Measurements from ENCODE around the gene WWOX. TPM values are rescaled to one million over a fixed set of nuclear protein-coding genes. Genes with fewer than 3 reads are reported as not detected.

WWOX gene
- total RNA-seq, 3 donors from 2014 or later (not counting 1 experiment from before 2014, with no cell fraction given), result 21.0 to 29.8 (median 27.0) TPM

DNA sequence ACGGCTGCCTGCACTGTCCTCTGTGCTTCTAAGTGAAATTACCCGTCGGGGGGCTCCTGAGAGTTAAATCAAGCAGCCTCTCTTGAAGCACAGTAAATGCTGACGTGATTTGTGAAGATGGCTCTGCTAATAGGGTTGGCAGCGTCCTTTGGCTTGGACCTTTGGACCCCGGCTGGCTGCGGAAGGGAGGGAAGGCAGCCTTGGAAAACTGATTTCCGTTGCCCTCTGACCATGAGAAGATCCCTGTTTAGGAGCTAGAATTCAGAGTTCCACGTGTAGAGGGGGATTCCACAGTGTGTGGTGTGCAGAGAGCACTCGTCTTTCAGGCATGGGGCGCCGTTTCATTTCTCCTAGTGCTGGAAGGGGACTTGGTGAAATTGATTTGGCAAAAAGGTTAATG is 640.8 kb downstream of the WWOX start:
- H3K4me3 ChIP-seq (ENCODE audit: low read length), result no peak overlapping the region
- no peak for DNase-seq
- H3K27ac ChIP-seq (ENCODE audit: low read length), result no peak overlapping the region
- no peak overlapping the region for H3K4me3 Mint-ChIP-seq
- TF ChIP-seq, protein P1, sequence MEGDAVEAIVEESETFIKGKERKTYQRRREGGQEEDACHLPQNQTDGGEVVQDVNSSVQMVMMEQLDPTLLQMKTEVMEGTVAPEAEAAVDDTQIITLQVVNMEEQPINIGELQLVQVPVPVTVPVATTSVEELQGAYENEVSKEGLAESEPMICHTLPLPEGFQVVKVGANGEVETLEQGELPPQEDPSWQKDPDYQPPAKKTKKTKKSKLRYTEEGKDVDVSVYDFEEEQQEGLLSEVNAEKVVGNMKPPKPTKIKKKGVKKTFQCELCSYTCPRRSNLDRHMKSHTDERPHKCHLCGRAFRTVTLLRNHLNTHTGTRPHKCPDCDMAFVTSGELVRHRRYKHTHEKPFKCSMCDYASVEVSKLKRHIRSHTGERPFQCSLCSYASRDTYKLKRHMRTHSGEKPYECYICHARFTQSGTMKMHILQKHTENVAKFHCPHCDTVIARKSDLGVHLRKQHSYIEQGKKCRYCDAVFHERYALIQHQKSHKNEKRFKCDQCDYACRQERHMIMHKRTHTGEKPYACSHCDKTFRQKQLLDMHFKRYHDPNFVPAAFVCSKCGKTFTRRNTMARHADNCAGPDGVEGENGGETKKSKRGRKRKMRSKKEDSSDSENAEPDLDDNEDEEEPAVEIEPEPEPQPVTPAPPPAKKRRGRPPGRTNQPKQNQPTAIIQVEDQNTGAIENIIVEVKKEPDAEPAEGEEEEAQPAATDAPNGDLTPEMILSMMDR (IDR thresholded peaks at IDR 0.05), result no peak
- ATAC-seq, result no peak
- no peak overlapping the region for H3K27ac Mint-ChIP-seq
- H3K9me3 Mint-ChIP-seq, result no peaks in the 10 kb centered on the region
- H3K9me3 ChIP-seq (ENCODE audit: control insufficient read depth, insufficient read depth, low read length), result no peaks in the 10 kb centered on the region
- WGBS (ENCODE audit: insufficient coverage), result 96% methylated on average over 12 of the region's 12 CpGs
- H3K27me3 Mint-ChIP-seq (ENCODE audit: low read depth in 2 of 2), result peaks cover 6 to 17% of the 10 kb centered on the region in 2 donors
- no peaks in the 10 kb centered on the region for H3K36me3 Mint-ChIP-seq
- H3K36me3 ChIP-seq (ENCODE audit: control insufficient read depth, insufficient read depth, low read length), result no peaks in the 10 kb centered on the region
- H3K4me1 ChIP-seq (ENCODE audit: control insufficient read depth, insufficient read depth, low read length), result peaks cover 20% of the 10 kb centered on the region
- intact Hi-C loops (cut with micrococcal nuclease), result no loop called here
- H3K4me1 Mint-ChIP-seq, result peaks cover 17% of the 10 kb centered on the region in 2 donors
- H3K27me3 ChIP-seq (ENCODE audit: control insufficient read depth, insufficient read depth, low read length), result no peaks in the 10 kb centered on the region

DNA sequence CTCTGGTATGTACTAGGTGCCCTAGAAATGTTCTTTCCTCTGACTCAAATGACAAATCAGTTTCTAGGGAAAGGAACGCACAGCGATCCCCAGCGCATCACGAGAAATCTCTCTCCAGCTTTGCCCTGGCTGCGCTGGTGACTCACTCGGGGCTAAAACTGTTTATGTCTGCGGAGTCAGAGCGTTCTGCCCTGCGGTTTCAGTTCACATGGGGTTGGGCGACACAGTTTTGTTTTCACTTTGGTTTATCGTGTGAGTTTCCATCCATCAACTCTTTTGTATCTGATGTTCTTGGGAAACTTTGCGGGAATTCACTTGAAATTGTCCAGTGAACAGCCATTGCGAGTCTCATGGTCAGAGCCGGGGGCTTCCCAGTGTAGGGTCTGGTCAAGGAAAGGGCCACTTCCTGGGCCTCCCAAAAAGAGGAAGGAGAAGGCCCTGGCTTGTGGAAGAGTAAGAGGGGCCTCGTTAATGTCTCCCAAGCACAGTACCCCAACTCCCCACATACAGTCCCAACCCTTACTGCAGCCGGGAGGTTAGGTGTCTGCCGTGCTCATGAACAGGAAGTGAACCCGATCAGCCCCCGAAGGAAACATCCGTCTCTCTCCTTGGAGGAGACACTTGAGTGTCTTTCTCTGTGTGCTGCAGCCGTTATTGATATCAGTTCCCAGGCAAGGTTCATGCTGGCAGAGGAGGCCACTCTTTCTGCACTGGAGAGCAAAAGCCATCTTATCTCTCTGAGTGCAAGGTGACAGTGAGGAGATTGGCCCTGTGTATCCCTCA is 643.2 kb downstream of the WWOX start:
- intact Hi-C loops (cut with micrococcal nuclease), result no loop called here
- 25% methylated on average over 20 of the region's 21 CpGs for WGBS (ENCODE audit: insufficient coverage)
- H3K27me3 Mint-ChIP-seq (ENCODE audit: low read depth in 2 of 2), result peaks cover 4 to 11% of the 10 kb centered on the region in 2 donors
- peak; percentile 55 to 89 for DNase-seq
- no peaks in the 10 kb centered on the region for H3K36me3 Mint-ChIP-seq
- H3K4me3 Mint-ChIP-seq, result peak overlapping the region; percentile 79
- H3K9me3 ChIP-seq (ENCODE audit: control insufficient read depth, insufficient read depth, low read length), result no peaks in the 10 kb centered on the region
- peak overlapping the region; percentile 38 for H3K4me3 ChIP-seq (ENCODE audit: low read length)
- no peaks in the 10 kb centered on the region for H3K27me3 ChIP-seq (ENCODE audit: control insufficient read depth, insufficient read depth, low read length)
- peaks cover 17 to 20% of the 10 kb centered on the region in 2 donors for H3K4me1 Mint-ChIP-seq
- TF ChIP-seq, protein P1 (IDR thresholded peaks at IDR 0.05), result no peak
- peak overlapping the region; percentile 91 for H3K27ac ChIP-seq (ENCODE audit: low read length)
- peaks cover 20% of the 10 kb centered on the region for H3K4me1 ChIP-seq (ENCODE audit: control insufficient read depth, insufficient read depth, low read length)
- no peaks in the 10 kb centered on the region for H3K36me3 ChIP-seq (ENCODE audit: control insufficient read depth, insufficient read depth, low read length)
- ATAC-seq, result peak; percentile 89 to 96 (median 93)
- peak overlapping the region; percentile 89 to 92 for H3K27ac Mint-ChIP-seq
- H3K9me3 Mint-ChIP-seq, result no peaks in the 10 kb centered on the region

DNA sequence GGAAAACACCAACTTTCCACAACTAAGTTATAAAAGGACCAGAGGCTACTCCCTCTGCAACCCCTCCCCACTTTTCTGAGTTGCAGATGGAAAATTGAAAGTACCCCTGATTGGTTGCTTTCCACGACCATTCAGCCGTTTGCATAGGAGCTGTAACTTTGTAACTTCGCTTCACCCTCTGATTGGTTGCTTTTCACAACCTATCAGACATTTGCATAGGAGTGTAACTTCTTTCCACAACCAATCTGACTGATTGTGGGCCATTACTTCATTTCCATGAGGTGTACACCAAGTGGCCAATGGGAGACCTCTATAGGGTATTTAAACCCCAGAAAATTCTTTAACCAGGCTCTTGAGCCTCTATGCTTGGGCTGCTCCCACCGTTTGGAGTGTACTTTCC is 644.1 kb downstream of the WWOX start:
- no peak overlapping the region for H3K4me3 Mint-ChIP-seq
- TF ChIP-seq, protein P1 (IDR thresholded peaks at IDR 0.05), result no peak
- H3K4me1 Mint-ChIP-seq, result peaks cover 22 to 28% of the 10 kb centered on the region in 2 donors
- 94% methylated on average over 4 of the region's 4 CpGs for WGBS (ENCODE audit: insufficient coverage)
- intact Hi-C loops (cut with micrococcal nuclease), result no loop called here
- peak overlapping the region; percentile 91 for H3K27ac ChIP-seq (ENCODE audit: low read length)
- H3K27me3 Mint-ChIP-seq (ENCODE audit: low read depth in 2 of 2), result peaks cover 4 to 11% of the 10 kb centered on the region in 2 donors
- ATAC-seq (no peak), DNase-seq (peak in 1 of 2 donors; percentile 24)
- H3K36me3 ChIP-seq (ENCODE audit: control insufficient read depth, insufficient read depth, low read length), result no peaks in the 10 kb centered on the region
- H3K27me3 ChIP-seq (ENCODE audit: control insufficient read depth, insufficient read depth, low read length), result no peaks in the 10 kb centered on the region
- peak overlapping the region; percentile 89 to 92 for H3K27ac Mint-ChIP-seq
- H3K9me3 ChIP-seq (ENCODE audit: control insufficient read depth, insufficient read depth, low read length), result no peaks in the 10 kb centered on the region
- H3K4me1 ChIP-seq (ENCODE audit: control insufficient read depth, insufficient read depth, low read length), result peaks cover 23% of the 10 kb centered on the region
- no peak overlapping the region for H3K4me3 ChIP-seq (ENCODE audit: low read length)
- H3K36me3 Mint-ChIP-seq, result no peaks in the 10 kb centered on the region
- H3K9me3 Mint-ChIP-seq, result no peaks in the 10 kb centered on the region

Measured in natural killer cell (primary cell).